Frontal cortex (tissue), 4 donors: ENCODE data around the gene DHX30. TPM values are rescaled to one million over a fixed set of nuclear protein-coding genes. Genes with fewer than 3 reads are reported as not detected.
"Not testable (repeated sequence)": the region's sequence is repeated elsewhere in the genome, so short reads cannot be mapped to it uniquely, and the experiment has no call there.

Source experiments
- DNase-seq, 2 donors: peaks; one replicate each; pipeline ENCODE4 v3.0.0; 2012; ENCODE audit warnings: low spot score in 2 of 2
- FAIRE-seq: peaks from 2 replicates; lab custom pipeline; 2012; peaks lifted over from hg19 to GRCh38; lab: Jason Lieb, UNC
- total RNA-seq: library from RNA; depleted of rRNA; stranded (reverse); fragments of >200 nt; gene quantifications from one replicate; pipeline ENCODE4 v1.2.3, GENCODE V29; 2014
- donor health status: control.
- donor health status: control.
- donor health status: control.

Gene DHX30
- total RNA-seq, 1 donor from 2014 or later: 68.9 TPM

DNA sequence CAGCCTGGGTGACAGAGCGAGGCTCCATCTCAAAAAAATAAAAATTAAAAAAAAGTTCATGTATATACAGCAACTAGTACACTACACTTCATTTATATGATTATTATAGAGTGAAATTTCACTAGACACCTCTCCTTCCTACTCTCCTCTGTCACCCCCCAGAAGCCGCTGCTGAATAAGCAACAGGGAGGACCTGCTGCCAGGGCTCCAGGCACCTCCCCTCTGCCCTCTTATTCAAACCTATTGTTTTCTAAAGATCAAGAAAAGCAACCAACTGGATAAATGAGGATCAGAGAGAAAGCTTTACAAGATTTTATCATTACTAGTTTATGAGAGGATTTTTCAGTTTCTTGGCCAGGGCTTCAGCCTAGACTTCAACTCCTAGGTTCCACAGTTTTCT lies 71.5 kb downstream of the DHX30 start:
- FAIRE-seq: no peak
- DNase-seq: no peak

DNA sequence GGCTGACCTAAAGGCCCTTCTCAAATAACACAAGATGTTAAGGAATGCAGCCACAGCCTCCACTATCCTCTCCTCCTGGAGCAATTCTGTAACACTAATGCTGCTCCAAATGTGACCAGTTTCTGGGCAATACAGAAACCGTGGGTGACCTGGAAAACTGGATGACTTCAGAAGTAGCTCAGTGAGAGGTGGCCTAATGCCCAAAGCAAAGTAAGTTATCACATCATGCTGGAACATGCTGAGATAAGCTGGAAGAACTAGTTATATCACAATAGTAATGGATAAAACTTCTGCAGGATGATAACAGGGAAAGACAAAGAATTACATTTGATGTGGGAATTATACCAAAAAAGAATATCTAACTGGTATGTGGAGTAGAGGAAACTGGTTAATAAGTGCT lies 72.0 kb downstream of the DHX30 start:
- no peak for FAIRE-seq
- DNase-seq: no peak

DNA sequence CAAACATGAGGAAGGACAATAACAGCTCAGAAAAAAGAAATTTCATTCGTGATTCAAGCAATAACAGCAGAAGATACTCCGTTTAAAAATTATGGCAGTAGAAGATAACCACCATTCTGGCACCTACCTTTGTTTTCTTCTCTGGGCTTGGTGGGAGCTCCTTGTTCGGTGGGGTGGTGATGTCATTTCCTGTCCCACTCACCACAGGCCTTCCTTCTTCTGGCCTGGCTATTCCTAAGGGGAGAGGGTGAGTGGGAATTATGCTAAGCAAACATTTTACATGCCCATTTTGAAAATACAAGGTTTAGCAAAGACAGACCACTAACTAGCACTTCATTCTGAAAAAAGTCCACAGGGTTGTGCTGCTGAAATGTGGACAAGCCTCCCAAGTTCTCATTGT lies 74.4 kb downstream of the DHX30 start:
- DNase-seq: no peak
- no peak for FAIRE-seq

DNA sequence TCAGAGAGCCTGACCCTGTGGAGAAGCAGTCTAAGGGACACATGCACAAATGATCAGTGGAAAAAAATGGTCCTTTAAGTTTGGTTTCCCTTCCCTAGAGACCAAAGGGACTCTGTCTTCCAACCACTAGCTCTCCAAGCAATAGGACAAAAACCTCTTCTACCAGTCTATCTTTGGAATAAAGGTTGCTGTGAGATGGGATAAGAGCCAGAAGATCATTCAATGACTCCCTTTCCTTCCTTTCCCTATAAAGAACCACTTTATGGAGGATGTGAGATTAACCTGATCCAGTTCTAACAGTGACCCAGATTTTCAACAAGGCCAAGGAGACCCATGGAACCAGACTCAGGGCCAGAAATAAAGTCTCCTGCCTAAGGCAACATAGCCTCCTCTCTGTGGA lies 74.8 kb downstream of the DHX30 start:
- FAIRE-seq (no peak), DNase-seq (no peak)

DNA sequence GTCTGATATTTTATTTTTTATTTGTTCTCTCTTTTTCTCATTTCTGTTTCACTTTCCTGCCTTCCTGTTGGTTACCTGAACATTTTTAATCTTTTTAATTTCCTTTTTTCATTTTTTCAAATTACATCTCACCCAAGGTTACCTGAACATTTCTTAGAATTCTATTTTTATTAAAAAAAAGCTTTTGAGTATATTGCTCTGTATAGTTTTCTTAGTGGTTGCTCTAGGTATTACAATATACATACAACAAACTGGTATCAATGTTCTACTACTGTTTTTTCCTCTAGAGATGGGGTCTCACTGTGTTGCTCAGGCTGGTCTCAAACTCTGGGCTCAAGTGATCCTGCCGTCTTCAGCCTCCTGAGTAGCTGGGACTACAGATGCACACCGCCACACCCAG lies 79.4 kb downstream of the DHX30 start:
- no peak for DNase-seq
- FAIRE-seq: no peak

DNA sequence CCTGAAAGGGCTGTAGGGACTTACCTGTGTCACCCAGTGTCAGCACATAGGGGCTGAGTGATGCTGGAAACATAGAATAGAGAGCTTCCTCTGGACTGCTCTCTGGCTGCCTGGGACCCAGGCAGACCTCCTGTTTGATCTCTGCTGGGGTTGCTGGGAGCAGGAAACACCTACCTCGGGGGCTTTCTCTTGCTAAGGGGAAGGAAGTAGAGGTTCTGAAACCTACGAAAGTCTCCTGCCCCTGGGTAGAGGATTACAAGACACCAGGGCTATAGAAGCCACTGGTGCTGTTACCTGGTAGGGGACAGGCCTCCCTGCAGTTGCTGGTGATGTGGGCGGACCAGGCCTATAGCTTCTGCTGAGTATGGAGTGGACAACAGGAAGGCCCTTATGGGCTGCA lies 81.7 kb downstream of the DHX30 start:
- FAIRE-seq (no peak), DNase-seq (no peak)

DNA sequence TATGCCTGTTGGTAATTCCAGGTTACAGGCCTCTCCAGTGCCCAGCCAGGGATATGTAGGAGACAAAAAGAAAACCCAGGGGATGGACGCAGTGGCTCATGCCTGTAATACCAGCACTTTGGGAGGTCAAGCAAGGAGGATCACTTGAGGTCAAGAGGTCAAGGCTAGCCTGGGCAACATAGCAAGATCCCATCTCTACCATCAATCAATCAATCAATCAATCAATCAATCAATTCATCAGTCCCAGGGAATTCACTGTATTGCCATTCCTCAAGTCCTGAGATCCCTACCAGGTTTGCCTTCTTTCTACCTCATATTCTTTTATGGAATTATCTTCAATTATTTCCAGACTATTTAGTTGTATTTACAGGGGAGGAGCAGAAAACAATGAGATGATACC lies 82.2 kb downstream of the DHX30 start:
- FAIRE-seq (no peak), DNase-seq (no peak)

DNA sequence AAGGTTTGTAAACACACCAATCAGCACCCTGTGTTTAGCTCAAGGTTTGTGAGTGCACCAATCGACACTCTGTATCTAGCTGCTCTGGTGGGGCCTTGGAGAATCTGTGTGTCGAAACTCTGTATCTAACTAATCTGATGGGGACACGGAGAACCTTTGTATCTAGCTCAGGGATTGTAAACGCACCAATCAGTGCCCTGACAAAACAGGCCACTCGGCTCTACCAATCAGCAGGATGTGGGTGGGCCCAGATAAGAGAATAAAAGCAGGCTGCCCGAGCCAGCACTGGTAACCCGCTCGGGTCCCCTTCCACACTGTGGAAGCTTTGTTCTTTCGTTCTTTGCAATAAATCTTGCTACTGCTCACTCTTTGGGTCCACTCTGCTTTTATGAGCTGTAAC lies 85.1 kb downstream of the DHX30 start:
- FAIRE-seq, DNase-seq: not testable (repeated sequence)

DNA sequence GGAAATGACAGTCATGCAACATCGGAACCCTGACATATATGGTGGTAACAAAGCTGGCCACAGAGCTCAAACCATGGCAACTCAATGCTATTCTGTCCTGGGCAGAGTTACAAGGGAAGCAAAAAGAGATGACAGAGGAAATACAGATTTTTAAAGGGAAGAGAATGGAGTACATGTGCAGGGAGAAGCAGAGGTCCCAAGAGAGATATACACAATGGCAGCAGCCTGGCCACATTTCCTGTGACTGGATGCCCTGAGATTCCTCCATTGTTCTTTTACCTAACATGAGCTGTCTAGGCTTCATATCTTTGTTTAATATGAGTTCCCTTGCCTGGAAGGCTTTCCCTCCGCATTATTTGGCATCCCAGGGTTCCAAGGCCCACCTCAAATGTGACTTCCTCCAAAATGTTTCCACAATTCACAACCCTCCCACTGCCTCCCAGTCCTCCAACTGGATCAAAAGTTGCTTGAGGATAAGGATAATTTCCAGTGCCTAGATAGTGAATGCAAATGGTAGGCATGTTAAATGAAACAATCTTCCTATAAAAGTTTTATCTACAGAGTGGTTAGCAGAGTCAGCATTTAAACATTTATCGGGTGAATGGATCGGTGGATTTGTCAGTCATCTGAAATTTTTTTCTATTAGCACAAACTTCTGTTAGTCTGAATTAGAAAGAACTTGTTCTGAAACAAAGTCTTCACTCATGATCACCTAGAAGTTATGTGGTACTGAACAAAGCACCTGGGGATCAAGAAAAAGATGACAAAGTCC lies 86.2 kb downstream of the DHX30 start:
- FAIRE-seq: no peak
- DNase-seq: no peak

DNA sequence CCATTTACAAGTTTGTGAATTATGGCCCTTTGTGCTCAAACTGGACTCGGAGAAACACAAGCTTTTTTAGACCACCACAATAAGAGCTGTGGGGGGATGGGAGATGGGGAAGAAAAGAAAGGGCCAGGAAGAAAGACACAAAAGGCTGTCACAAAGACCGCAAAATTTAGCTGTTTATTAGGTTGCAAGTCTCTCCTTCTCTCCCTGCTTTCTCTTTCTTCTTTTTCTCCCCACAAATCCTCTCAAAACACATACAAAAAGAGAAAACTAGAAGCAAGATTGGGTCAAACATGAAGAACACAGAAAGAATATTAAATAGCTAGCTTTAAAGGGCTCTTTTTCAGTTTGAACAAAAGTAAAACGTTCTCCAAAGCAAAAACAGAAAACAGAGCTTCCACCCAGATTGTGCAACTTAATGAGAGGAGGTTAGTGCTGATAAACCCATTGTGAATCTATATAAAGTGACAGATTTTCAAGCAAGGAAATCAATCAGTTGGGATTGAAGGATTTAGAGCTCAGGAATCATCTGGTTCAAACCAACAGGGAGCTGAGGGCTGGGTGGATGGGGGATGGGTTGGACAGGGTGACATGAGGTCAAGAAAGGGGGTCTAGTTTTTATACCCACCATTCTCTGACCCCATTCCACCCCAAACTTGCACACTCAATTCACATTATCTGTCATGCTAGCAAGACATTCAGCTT lies 87.3 kb downstream of the DHX30 start:
- DNase-seq: no peak
- no peak for FAIRE-seq

DNA sequence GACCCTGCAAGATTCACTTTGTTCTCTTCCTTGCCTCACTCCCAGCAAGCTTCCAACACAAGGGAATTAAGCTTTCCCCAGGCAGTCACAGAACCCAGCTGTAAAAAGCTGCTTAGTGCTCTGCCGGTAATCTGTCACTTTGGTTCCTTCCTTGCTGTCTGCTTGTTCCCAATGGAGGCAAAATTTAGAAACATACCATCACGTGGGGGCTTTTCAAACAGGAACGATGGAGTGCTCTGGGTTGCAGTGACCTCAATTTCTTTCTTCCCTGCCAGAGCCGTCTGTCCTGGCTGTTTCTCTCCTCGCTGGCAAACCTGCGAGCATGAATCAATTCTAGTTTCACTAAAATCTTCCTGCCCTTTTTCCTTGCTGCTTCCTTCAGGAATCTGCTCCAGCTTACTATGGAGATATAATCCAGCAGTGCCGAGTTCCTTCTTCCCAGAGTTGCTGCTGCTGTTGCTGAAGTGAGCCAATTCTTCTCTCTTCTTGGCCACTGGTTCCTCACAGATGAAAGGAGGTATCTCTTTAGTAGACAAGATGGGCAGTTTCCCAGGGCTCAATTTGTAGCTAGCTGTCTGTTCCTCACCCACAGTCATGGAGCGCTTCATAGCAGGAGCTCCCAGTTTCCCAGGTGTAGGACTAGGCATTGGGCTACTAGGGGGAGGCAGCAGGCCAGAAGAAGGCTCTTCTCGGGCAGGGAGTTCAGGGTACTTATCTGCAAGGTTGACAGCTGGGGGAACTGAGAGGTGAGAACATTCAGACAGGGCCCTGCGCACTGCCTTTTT lies 88.1 kb downstream of the DHX30 start:
- DNase-seq (peak; percentile 29 to 49), FAIRE-seq (no peak)

DNA sequence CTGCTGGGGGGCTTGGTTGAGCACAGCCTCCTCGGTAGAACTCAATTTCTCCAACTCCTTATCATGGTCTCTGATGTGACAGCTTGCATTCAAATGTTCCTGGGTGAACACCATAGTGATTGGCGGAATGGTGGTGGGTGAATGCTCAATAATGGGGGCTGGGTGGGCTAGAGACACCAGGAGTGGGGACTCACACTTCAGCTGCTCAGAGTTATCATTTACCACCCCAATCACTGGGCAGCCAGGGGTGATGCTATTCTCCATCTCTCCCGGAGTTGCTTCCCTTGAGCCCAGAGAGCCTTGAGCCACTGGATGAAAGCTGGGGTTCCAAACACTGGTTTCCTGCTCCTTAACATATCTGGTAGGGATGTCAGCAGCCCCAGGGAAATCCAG lies 88.7 kb downstream of the DHX30 start:
- DNase-seq (no peak), FAIRE-seq (no peak)

DNA sequence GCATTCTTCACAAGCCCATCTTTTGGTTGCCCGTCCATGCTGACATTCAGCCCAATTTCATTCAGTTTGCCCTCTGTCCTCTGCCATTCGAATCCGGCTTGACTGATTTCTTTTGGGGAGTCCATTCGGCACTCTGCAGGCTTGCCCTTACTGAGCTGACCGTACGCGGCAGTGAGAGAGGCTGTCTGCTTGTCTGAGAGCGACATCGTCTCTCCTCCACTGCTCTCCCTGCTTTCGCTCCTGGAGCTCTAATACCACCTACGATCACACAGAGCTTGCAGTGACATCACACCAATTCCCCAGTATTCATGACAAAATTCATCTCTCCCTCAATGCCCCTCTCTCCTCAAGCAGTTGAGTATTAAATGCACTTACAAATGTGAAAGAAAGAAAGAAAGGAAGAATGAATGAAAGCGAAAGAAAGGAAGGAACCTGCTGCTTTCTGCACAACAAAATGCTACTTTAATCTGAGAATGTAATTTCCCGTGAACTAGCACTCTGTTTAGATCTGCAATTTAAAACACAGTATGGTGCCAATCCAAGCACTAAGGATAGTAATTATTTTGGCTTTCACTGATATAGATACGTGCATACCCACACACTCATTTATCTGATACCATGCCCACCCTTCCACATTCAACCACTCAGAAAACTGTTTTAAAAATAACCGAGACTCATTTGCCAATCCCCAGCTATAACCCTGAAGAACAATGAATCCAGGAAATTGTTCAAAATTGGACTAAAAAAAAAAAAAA lies 89.5 kb downstream of the DHX30 start:
- no peak for DNase-seq
- no peak for FAIRE-seq

DNA sequence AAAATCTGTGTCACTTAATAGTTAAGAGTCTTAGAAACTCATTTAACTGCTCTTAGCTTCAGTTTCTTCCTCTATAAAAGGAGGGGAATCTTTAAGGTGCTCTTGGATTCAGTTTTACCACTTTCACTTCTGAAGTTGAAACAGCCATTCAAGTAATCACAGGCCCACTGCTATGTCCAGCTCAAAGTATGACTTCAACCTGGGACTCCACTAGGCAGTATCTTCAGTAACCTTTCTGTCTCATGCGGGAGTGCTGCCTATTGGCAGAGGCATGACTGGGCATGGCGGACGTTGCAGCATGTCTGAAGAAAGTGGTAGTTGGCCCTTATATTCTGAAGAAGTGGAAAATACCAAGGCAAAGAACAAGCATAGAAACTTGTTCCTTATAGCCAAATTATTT lies 92.3 kb downstream of the DHX30 start:
- FAIRE-seq (no peak), DNase-seq (no peak)

DNA sequence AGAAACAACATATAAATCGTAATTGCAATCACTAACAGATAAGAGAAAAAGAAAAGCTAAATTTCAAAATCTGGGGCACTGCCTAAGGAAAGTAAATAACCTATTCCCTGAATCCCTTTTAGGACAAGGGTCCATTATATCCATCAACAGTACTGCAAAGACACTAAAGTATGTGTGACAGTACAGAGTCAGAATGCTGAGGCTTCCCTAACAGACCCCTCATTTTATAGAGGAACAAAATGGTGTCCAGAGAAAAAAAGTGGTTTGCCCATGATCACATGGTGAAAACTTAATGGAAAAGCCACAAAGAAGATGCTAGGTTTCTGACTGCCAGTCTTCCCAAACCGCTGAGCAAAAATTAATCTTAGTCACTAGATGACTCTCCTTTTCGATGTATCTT lies 93.8 kb downstream of the DHX30 start:
- DNase-seq: no peak
- no peak for FAIRE-seq

DNA sequence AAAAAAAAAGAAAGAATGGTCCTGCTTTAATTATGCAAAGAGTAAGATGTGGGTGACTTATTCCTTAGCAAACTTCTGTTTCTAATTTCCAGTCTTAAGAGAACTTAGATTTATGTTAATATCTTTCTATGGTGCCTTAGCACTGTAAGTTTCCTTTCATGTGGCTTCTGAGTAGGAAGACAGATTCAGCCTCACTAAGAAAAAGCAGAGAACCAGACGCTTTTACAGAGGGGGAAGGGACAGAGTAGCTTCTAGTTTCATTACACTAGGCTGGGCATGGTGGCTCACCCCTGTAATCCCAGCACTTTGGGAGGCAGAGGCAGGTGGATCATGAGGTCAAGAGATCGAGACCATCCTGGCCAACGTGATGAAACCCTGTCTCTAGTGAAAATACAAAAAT lies 95.0 kb downstream of the DHX30 start:
- DNase-seq (no peak), FAIRE-seq (no peak)

DNA sequence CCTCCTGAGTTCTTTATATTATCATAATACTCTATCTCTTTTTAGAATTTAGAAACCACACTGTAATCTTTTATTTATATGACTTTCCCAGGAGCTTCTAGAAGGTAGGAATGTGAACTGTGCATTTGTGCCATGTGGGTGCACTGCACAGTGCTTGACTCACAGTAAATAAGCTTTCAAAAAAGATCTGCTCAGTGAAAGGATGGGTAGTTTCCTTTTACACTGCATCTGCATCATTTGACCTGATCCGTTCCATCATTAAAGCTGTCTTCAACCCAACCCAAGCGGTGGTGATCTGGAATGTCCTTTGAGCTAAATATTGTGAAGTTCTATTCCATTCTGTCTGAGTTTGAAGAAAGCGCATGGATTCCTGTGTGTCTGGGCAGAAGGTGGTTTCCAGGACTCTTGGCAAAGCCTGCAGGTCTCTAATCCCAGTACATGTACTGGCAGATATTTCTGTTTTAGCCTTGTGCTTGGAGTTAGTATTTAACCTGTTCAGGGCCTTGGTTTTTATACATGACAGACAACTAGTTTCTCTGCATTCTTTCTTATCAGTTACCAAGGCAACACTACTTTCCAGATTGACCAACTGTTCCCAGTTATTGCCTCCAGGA lies 96.7 kb downstream of the DHX30 start:
- DNase-seq (no peak), FAIRE-seq (no peak)
